Colonic mucosa (tissue), 4 donors: ENCODE measurements around the gene EDC3. TPM values are rescaled to one million over a fixed set of nuclear protein-coding genes. Genes with fewer than 3 reads are reported as not detected.
"Not testable (repeated sequence)": the region's sequence is repeated elsewhere in the genome, so short reads cannot be mapped to it uniquely, and the experiment has no call there.

Experiments used
- DNase-seq: peaks from one replicate; pipeline ENCODE4 v3.0.0-alpha.2; 2020
- H3K27ac ChIP-seq: fragments of 200-600 bp; one replicate; pipeline ENCODE4 v1.8.0; 2021
- H3K27me3 ChIP-seq: fragments of 200-600 bp; one replicate; pipeline ENCODE4 v1.8.0; 2021
- H3K36me3 ChIP-seq: fragments of 200-600 bp; one replicate; pipeline ENCODE4 v1.8.0; 2021
- H3K4me1 ChIP-seq: fragments of 200-600 bp; one replicate; pipeline ENCODE4 v1.8.0; 2021; ENCODE audit warnings: mild to moderate bottlenecking
- H3K4me3 ChIP-seq: fragments of 200-600 bp; one replicate; pipeline ENCODE4 v1.8.0; 2021
- H3K9ac ChIP-seq, 2 donors: one replicate each; pipeline ENCODE4 v1.7.0; 2013; ENCODE audit warnings: control low read depth in 2 of 2, low read depth in 2 of 2, low read length in 2 of 2
- H3K9me3 ChIP-seq: fragments of 200-600 bp; one replicate; pipeline ENCODE4 v1.8.0; 2021
- intact Hi-C: fragments of 100-400 bp; cut with DNase I; formaldehyde crosslinking; loops from one replicate; pipeline ENCODE4 v1.14.1; 2022
- total RNA-seq, 2 donors: library from RNA; stranded (reverse); fragmentation: NEBNext Ultra II Directional in 1 of 2; extraction: Animal tissue kit (Norgen Biotek cat#: 25700) in 1 of 2; gene quantifications; one replicate each; pipeline ENCODE4 v1.2.1, GENCODE V29; 2021
- TF ChIP-seq, protein P1 (sequence below): fragments of 200-600 bp; IDR thresholded peaks from one replicate; pipeline ENCODE4 v1.8.0; 2022; ENCODE audit warnings: antibody characterized with exemption, mild to moderate bottlenecking
- donor health status: healthy.
- donor health status: DM: no; HTN: no; CAD: no.
- donor health status: DM: no; HTN: no; CAD: no.

Gene EDC3, protein sequence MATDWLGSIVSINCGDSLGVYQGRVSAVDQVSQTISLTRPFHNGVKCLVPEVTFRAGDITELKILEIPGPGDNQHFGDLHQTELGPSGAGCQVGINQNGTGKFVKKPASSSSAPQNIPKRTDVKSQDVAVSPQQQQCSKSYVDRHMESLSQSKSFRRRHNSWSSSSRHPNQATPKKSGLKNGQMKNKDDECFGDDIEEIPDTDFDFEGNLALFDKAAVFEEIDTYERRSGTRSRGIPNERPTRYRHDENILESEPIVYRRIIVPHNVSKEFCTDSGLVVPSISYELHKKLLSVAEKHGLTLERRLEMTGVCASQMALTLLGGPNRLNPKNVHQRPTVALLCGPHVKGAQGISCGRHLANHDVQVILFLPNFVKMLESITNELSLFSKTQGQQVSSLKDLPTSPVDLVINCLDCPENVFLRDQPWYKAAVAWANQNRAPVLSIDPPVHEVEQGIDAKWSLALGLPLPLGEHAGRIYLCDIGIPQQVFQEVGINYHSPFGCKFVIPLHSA
- 10 to 100 TPM; 21.3 to 32.7 TPM for total RNA-seq

DNA sequence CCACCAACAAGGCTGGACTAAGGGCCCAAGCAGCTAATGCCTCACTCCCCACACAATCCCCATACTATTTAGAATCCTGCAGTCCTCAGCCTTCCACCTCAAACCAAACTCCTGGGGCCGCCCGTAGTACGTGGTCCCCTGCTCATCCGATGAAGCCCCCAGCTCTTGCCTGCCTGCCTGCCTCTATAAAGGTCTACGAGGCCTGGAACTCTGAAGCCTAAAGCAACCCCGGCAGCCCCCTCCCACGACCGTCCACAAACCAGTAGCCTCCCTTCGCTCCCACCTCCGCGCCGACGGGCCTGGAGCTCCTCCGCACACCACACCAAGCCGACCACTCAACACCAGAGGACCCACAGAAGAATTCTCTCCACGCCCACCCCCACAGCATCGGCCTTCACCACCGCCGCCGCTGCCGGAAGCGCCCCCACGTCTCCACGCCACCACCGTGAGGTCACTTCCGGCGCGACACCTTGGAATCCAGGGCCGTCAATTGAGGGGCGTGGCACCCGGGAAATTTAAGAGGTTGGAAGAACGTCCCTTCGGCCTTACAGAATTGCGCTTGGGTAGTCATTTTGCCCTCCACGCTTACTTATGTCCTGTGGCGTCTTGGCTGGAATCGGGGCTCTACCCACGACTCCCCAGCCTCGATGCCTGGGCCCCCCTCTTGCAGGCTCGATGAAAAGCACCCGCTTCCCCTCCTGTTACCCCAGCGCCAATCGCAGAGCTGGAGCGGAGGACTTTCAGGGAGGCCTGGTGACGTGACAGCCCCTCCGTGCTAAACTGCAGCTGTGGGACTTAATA is at the start of gene EDC3:
Gene EDC3 (minus strand): TSS at position 428 of the 801 bp plus-strand sequence. CDS start 20,900 bp downstream, outside the sequence.
- Histone ChIP-seq H3K4me1 (peaks cover 4% of the 10 kb centered on the region), H3K4me3 (peak within 1 kb of the TSS; percentile 92), H3K27ac (peak within 1 kb of the TSS; percentile 47), H3K9me3 (no peaks in the 10 kb centered on the region), H3K9ac (peak within 1 kb of the TSS; percentile 75 to 85), H3K36me3 (no peaks in the 10 kb centered on the region), H3K27me3 (no peaks in the 10 kb centered on the region)
- intact Hi-C loops, result no loop called here
- TF ChIP-seq, protein P1, sequence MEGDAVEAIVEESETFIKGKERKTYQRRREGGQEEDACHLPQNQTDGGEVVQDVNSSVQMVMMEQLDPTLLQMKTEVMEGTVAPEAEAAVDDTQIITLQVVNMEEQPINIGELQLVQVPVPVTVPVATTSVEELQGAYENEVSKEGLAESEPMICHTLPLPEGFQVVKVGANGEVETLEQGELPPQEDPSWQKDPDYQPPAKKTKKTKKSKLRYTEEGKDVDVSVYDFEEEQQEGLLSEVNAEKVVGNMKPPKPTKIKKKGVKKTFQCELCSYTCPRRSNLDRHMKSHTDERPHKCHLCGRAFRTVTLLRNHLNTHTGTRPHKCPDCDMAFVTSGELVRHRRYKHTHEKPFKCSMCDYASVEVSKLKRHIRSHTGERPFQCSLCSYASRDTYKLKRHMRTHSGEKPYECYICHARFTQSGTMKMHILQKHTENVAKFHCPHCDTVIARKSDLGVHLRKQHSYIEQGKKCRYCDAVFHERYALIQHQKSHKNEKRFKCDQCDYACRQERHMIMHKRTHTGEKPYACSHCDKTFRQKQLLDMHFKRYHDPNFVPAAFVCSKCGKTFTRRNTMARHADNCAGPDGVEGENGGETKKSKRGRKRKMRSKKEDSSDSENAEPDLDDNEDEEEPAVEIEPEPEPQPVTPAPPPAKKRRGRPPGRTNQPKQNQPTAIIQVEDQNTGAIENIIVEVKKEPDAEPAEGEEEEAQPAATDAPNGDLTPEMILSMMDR, result no peak
- DNase-seq, result peak; percentile 93

DNA sequence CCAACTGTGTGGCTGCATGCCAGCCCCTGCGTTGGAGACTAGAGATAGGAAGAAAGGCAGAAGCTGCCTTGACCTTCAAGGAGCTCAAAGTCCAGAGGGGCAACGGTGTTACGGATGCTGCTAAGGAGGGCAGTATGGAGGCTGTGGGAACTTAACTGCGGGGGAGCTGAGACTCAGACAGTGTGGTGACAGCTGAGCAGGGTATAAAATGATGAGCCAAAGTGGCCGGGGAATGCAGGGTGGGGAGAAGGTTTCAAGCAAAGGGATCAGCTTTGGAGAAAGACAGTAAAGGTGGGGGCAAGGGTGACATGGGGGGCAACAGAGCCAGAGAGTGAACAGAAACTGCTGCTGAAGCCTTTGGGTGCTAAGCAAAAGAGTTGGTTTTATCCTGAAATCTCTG is 46.6 kb upstream of the EDC3 start:
- H3K4me3 ChIP-seq, result no peak overlapping the region
- H3K36me3 ChIP-seq, result no peaks in the 10 kb centered on the region
- no peaks in the 10 kb centered on the region for H3K27me3 ChIP-seq
- no peak for DNase-seq
- no peak overlapping the region for H3K27ac ChIP-seq
- H3K9ac ChIP-seq, result no peak overlapping the region
- TF ChIP-seq, protein P1, result no peak
- H3K9me3 ChIP-seq, result no peaks in the 10 kb centered on the region
- intact Hi-C loops, result no loop called here
- no peaks in the 10 kb centered on the region for H3K4me1 ChIP-seq

DNA sequence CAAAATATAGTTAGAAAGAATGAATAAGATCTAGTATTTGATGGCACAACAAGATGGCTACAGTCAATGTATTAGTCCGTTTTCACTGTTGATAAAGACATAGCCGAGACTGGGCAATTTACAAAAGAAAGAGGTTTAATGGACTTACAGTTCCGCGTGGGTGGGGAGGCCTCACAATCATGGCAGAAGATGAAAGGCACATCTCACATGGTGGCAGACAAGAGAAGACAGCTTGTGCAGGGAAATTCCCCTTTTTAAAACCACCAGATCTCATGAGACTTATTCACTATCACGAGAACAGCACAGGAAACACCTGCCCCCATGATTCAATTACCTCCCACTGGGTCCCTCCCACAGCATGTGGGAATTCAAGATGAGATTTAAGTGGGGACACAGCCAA is 42.4 kb upstream of the EDC3 start:
- H3K4me3 ChIP-seq, DNase-seq, H3K9me3 ChIP-seq, H3K27ac ChIP-seq, H3K9ac ChIP-seq, intact Hi-C loops, H3K4me1 ChIP-seq, H3K27me3 ChIP-seq, H3K36me3 ChIP-seq: not testable (repeated sequence)

DNA sequence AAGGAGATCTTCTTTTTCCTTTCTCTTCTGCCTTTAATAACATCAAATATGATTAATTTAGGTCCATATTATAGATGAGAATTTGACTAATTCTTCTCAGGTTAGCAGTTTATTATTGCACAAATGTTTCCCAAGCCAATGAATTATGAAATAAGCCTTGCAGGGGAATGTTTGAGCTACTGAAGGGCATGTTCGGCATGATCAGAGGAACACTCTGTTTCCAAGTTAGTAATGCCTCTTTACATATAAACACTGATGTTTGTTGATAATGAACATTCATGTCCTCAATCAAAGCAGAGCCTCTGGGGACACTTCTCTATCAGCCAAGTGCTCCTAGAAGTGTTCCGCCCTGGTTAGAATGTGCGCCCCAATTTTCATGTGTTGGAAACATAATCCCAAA is 39.5 kb upstream of the EDC3 start:
- Histone ChIP-seq H3K36me3 (no peaks in the 10 kb centered on the region), H3K4me1 (no peaks in the 10 kb centered on the region), H3K27ac (no peak overlapping the region), H3K4me3 (no peak overlapping the region), H3K9me3 (no peaks in the 10 kb centered on the region), H3K27me3 (no peaks in the 10 kb centered on the region), H3K9ac (no peak overlapping the region)
- DNase-seq, result no peak
- intact Hi-C loops, result no loop called here
- TF ChIP-seq, protein P1, result no peak

DNA sequence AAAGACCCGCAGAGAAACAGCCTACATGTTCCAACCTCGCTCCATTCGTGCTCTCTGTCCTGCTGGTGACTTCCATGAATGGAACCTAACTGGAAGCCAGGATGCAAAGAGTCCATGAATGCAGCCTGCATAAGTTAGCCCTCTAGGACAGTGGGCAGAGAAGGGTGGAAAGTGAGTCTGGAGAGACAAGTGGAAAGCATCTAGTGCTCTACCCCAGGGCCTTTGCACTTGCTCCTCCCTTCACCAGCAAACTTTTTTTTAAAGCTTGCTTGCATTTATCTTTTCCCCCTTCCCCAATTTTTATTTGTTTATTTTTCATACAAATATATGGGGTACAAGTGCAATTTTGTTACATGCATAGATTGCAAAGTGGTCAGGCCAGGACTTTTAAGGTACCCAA is 37.4 kb upstream of the EDC3 start:
- no peak overlapping the region for H3K9ac ChIP-seq
- TF ChIP-seq, protein P1, result no peak
- no peaks in the 10 kb centered on the region for H3K9me3 ChIP-seq
- H3K27ac ChIP-seq, result no peak overlapping the region
- no peaks in the 10 kb centered on the region for H3K36me3 ChIP-seq
- intact Hi-C loops, result no loop called here
- no peaks in the 10 kb centered on the region for H3K27me3 ChIP-seq
- H3K4me1 ChIP-seq, result no peaks in the 10 kb centered on the region
- H3K4me3 ChIP-seq, result no peak overlapping the region
- no peak for DNase-seq
